ENCODE results near the gene NDUFS6.
"Not testable (repeated sequence)": the region's sequence is repeated elsewhere in the genome, so short reads cannot be mapped to it uniquely, and the experiment has no call there.

The NDUFS6 gene

DNA sequence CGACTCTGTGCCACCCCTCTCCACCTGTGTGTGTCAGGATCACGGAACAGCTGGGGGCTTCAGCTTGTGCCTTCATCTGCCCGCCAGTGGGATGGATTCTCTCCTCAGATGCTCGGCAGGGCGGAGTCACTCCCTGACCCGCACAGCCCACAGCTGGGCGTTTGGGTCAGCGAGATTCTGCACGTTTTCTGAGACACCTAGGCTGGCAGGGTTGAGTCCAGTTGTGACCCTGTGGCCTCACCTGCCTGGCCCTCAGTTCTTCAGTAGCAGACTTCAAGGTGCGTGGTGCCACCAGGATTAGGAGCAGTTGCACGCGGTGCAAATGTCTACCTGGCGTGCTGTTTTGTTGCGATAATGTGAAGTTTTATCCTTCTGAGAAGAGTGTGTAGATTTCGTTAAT lies 5.0 kb downstream of the NDUFS6 start:
- H3K9me3 ChIP-seq (ENCODE audit: control insufficient read depth, low read length) = no peaks in the 10 kb centered on the region
- H3K9ac ChIP-seq (ENCODE audit: low read length) = no peak overlapping the region
- H3K4me3 ChIP-seq (ENCODE audit: low read length) = no peak overlapping the region
- no peaks in the 10 kb centered on the region for H3K27me3 ChIP-seq (ENCODE audit: control insufficient read depth, insufficient read depth, low read length)
- peaks cover 6% of the 10 kb centered on the region for H3K36me3 ChIP-seq (ENCODE audit: control insufficient read depth, insufficient read depth, low read length)
- H3K4me1 ChIP-seq (ENCODE audit: control insufficient read depth, insufficient read depth, low read length) = peaks cover 4% of the 10 kb centered on the region

DNA sequence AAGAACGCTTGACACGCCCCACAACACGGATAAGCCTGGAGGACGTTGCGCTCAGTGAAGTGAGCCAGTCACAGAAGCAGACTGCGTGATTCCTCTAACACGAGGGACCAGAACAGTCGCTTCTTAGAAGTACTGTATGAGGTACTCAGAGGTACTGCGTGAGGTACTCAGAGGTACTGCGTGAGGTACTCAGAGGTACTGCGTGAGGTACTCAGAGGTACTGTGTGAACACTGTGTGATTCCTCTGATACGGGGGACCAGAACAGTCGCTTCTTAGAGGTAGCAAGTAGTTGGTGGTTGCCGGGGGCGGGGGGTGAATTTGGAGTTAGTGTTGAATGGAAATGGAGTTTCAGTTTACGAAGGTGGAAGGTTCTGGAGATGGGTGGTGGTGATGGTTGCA lies 5.8 kb downstream of the NDUFS6 start:
- Histone ChIP-seq H3K36me3 (ENCODE audit: control insufficient read depth, insufficient read depth, low read length) (peaks cover 6% of the 10 kb centered on the region), H3K9me3 (ENCODE audit: control insufficient read depth, low read length) (no peaks in the 10 kb centered on the region), H3K4me1 (ENCODE audit: control insufficient read depth, insufficient read depth, low read length) (peaks cover 2% of the 10 kb centered on the region), H3K9ac (ENCODE audit: low read length) (no peak overlapping the region), H3K27me3 (ENCODE audit: control insufficient read depth, insufficient read depth, low read length) (no peaks in the 10 kb centered on the region), H3K4me3 (ENCODE audit: low read length) (no peak overlapping the region)

DNA sequence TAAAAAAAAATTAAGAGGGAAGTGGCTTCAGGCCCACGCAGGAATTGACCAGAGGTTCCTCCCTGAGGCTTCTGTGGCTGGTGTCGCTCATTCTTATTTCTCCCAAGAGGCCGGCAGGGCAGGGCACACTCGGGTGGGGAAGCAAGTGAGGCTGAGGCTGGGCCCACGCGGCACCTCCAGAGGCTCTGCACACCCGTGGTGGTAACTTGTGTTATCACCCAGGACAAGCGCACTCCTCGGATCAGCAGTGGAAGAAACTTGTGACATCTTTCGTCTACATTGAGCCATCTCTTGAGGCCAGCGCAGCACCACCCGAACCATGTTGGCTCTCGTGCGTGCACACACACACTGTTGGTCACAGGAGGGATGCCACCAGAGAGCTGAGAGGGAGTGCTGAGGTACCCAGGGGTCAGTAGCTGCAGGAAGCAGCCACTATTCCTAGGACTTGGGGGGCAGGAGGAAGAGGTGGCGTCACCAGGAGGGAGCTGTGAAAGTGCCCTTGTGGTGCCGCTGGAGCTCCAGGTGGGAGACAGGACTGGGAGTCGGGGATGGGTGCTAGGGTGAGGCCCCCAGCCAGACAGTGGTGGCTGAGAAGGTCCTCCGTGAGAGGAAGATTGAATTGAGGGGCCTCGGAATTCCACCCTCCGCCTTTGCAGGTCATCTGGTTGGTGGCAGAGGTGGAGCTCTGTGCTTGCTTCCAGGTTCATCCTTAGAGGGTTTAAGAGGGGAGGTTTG lies 6.4 kb downstream of the NDUFS6 start:
- H3K9ac ChIP-seq (ENCODE audit: low read length) = no peak overlapping the region
- no peak overlapping the region for H3K4me3 ChIP-seq (ENCODE audit: low read length)
- H3K27me3 ChIP-seq (ENCODE audit: control insufficient read depth, insufficient read depth, low read length) = no peaks in the 10 kb centered on the region
- no peaks in the 10 kb centered on the region for H3K9me3 ChIP-seq (ENCODE audit: control insufficient read depth, low read length)
- peaks cover 6% of the 10 kb centered on the region for H3K36me3 ChIP-seq (ENCODE audit: control insufficient read depth, insufficient read depth, low read length)
- H3K4me1 ChIP-seq (ENCODE audit: control insufficient read depth, insufficient read depth, low read length) = no peaks in the 10 kb centered on the region

DNA sequence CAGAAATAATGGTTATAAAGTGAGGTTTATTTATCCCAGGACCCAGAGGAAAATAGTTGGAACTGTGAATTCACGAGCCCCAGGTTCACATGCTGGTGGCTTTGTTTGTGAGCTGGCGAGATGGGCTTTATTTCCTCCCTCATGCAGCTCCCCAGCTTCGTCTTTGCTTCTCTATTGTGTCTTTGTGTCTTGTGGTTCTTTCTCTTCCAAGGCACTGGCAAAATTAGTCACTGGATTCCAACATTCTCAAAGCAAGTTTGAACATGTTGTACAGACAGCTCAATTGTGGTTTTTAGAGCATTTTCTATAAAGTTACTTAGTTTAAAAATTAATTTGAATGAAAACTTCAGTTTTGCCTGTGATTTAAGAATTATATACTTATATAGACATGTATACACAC lies 7.2 kb downstream of the NDUFS6 start:
- no peaks in the 10 kb centered on the region for H3K36me3 ChIP-seq (ENCODE audit: control insufficient read depth, insufficient read depth, low read length)
- H3K9me3 ChIP-seq (ENCODE audit: control insufficient read depth, low read length) = no peaks in the 10 kb centered on the region
- H3K4me3 ChIP-seq (ENCODE audit: low read length) = no peak overlapping the region
- no peaks in the 10 kb centered on the region for H3K4me1 ChIP-seq (ENCODE audit: control insufficient read depth, insufficient read depth, low read length)
- H3K27me3 ChIP-seq (ENCODE audit: control insufficient read depth, insufficient read depth, low read length) = no peaks in the 10 kb centered on the region
- no peak overlapping the region for H3K9ac ChIP-seq (ENCODE audit: low read length)

DNA sequence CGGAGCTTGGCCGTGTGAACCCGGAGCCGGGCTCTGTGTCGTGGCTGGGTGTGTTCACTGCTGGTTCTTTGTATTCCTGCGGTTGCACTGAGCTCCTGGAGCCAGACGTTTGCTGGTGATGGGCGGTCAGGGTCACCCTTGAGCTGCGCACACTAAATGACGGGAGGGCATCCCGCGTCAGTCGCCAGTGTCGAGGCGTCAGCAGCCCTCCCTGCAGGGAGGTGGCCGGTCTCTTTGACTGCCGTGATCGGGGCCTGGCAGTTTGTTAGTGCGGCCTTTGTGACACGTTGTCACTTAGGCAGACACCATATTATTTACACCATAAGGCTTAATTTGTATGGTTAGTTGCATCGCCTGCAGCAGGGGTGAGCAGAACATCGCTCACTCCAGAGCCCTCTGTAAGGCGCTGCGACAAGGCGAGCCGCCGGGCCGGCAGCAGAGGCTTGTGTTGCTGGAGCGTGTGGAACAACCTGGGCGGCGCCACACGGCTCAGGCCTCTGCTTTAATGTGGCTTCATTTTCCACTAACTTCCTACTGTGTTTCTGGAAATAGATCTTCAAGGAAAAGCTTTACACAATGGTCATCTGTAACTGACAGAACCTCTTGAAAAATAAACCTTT lies 8.3 kb downstream of the NDUFS6 start:
- H3K36me3 ChIP-seq (ENCODE audit: control insufficient read depth, insufficient read depth, low read length) = peaks cover 5% of the 10 kb centered on the region
- H3K4me3 ChIP-seq (ENCODE audit: low read length) = no peak overlapping the region

DNA sequence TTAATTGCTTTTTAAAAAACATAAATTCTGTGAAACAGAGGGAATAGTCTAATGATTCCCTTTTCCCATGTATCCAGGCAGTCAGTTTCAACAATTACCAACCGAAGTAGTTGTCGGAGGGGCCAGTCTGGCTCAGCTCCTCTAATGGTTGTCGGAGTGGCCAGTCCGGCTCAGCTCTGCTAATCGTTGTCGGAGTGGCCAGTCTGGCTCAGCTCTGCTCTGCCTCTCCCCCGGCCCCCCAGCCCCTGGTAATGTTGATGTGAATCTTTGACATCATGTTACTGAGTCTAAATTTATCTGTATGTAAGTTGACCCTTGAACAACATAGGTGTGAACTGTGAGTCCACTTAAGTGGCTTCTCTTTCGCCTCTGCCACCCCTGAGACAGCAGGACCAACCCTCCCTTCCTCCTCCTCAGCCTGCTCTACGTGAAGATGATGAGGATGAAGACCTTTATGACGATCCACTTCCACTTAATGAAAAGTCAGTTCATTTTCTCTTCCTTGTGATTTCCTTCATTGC lies 9.4 kb downstream of the NDUFS6 start:
- Histone ChIP-seq H3K9me3 (ENCODE audit: control insufficient read depth, low read length) (no peaks in the 10 kb centered on the region), H3K4me3 (ENCODE audit: low read length) (no peak overlapping the region), H3K4me1 (ENCODE audit: control insufficient read depth, insufficient read depth, low read length) (no peaks in the 10 kb centered on the region), H3K36me3 (ENCODE audit: control insufficient read depth, insufficient read depth, low read length) (peaks cover 5% of the 10 kb centered on the region), H3K27me3 (ENCODE audit: control insufficient read depth, insufficient read depth, low read length) (no peaks in the 10 kb centered on the region), H3K9ac (ENCODE audit: low read length) (no peak overlapping the region)

More for the DNA sequence above, 8.3 kb downstream of the NDUFS6 start:
- H3K27me3 ChIP-seq (ENCODE audit: control insufficient read depth, insufficient read depth, low read length) = no peaks in the 10 kb centered on the region
- H3K9me3 ChIP-seq (ENCODE audit: control insufficient read depth, low read length) = no peaks in the 10 kb centered on the region
- no peak overlapping the region for H3K9ac ChIP-seq (ENCODE audit: low read length)
- H3K4me1 ChIP-seq (ENCODE audit: control insufficient read depth, insufficient read depth, low read length) = no peaks in the 10 kb centered on the region

DNA sequence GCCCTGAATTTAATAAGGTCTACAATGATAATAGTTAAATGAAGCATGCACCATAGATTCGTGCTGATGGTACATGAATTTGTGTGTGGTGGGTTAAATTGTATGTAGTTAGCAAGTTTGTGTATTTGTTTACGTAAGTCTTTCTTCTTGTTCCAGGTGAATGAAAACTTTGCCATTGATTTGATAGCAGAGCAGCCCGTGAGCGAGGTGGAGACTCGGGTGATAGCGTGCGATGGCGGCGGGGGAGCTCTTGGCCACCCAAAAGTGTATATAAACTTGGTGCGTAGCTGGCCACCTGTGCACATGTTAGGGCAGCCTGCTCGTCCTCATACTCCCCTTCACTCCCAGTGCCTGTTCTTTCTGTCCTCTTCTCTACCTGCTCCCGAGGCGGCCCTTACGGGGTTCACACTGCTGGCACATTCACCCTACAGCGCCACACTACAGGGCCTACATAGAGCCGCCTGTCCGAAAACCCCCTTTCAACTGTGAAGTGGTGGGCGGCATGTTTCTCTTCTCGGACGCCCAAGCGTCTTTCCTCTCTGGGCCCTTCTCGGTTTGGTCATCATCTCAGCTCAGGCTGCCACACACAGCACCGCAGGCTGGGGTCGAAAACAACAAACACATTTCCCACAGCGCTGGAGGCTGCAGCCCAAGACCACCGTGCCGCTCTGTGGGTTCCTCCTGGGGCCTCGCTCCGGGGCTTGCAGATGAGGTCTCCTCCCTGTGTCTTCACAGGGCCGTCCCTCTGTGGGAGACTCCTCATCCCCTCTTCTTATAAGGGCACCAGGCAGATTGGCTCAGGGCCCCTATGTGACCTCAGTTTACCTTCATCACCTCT lies 13.2 kb downstream of the NDUFS6 start:
- Histone ChIP-seq H3K9me3 (ENCODE audit: control insufficient read depth, low read length) (no peaks in the 10 kb centered on the region), H3K4me3 (ENCODE audit: low read length) (no peak overlapping the region), H3K4me1 (ENCODE audit: control insufficient read depth, insufficient read depth, low read length) (no peaks in the 10 kb centered on the region), H3K9ac (ENCODE audit: low read length) (no peak overlapping the region), H3K27me3 (ENCODE audit: control insufficient read depth, insufficient read depth, low read length) (no peaks in the 10 kb centered on the region), H3K36me3 (ENCODE audit: control insufficient read depth, insufficient read depth, low read length) (peaks cover 11% of the 10 kb centered on the region)

DNA sequence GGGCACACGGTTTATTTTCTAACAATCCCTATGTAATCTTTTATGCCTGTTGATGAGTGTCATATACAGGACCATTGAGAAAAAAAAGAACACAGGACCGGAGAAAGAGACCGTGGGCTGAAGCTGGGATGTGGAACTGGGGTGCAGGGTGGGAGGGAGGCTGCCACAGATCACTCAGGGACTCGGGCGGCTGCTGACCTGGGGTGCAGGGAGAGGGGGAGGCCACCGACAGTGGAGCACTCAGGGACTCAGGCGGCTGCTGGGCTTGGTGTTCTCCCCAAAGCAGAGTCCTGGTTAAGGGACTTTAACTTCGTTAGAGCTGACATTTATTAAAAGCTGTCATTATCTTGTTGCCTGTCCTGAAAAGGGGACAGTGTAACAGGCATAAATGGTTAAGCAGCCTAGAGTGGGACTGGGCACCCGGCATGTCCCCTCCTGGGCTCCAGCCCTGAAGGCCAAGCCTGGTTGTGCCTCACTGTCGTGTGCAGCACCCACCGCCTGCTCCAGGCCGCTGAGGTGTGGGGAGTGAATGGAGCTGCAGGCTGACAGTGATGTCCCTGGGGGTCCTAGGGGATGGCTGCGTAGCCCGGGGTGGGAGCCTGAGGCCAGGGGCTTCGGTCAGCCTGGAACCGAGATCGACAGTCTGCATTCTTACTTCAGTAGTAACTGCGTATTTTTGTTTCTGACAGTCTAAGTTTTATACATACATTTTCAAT lies 14.0 kb downstream of the NDUFS6 start:
- Histone ChIP-seq H3K36me3 (ENCODE audit: control insufficient read depth, insufficient read depth, low read length) (peaks cover 11% of the 10 kb centered on the region), H3K27me3 (ENCODE audit: control insufficient read depth, insufficient read depth, low read length) (no peaks in the 10 kb centered on the region), H3K4me3 (ENCODE audit: low read length) (no peak overlapping the region), H3K9ac (ENCODE audit: low read length) (no peak overlapping the region), H3K9me3 (ENCODE audit: control insufficient read depth, low read length) (no peaks in the 10 kb centered on the region), H3K4me1 (ENCODE audit: control insufficient read depth, insufficient read depth, low read length) (no peaks in the 10 kb centered on the region)

DNA sequence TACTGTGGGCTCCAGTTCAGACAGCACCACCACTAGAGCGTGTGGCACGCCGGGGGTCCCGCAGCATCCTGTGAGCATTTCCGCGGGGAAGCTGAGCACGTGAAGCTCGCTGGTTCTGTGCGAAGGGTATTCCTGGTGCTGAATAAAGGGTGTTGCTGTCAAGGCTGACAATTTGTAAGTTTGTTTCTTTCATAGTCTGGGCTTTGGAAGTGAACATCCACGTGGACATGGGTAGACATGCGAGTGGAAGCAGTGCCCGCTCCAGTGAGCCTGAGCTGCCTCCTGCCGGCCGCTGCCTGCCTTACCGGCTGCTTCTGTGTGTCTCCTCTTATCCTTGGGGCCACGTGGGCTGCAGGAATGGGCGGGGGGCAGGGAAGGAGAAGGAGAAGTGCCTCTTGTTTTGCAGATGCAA lies 14.7 kb downstream of the NDUFS6 start:
- H3K36me3 ChIP-seq (ENCODE audit: control insufficient read depth, insufficient read depth, low read length) = peaks cover 11% of the 10 kb centered on the region
- H3K27me3 ChIP-seq (ENCODE audit: control insufficient read depth, insufficient read depth, low read length) = no peaks in the 10 kb centered on the region
- H3K4me1 ChIP-seq (ENCODE audit: control insufficient read depth, insufficient read depth, low read length) = no peaks in the 10 kb centered on the region
- no peak overlapping the region for H3K4me3 ChIP-seq (ENCODE audit: low read length)
- H3K9me3 ChIP-seq (ENCODE audit: control insufficient read depth, low read length) = no peaks in the 10 kb centered on the region
- H3K9ac ChIP-seq (ENCODE audit: low read length) = no peak overlapping the region

DNA sequence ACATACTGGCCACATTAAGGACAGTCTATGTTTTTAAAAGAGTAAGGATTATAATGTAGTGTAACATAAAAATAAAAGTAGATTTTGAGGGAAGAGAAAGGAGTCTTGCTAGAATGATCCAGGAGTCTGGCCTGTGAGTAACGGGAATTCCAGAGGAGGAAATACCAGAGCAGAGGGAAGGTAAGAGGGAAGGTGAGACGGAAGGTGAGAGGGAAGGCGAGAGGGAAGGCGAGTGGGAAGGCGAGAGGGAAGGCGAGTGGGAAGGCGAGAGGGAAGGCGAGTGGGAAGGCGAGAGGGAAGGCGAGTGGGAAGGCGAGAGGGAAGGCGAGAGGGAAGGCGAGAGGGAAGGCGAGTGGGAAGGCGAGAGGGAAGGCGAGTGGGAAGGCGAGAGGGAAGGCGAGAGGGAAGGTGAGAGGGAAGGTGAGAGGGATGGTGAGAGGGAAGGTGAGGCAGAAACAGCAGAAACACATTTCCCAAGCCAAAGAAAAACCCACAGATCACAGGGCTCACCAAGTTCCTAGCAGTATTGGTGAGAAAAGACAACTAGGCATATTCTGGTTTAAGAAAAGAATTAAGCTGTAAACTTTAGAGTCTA lies 15.4 kb downstream of the NDUFS6 start:
- peaks cover 11% of the 10 kb centered on the region for H3K36me3 ChIP-seq (ENCODE audit: control insufficient read depth, insufficient read depth, low read length)
- H3K9ac ChIP-seq (ENCODE audit: low read length); H3K27me3 ChIP-seq (ENCODE audit: control insufficient read depth, insufficient read depth, low read length); H3K9me3 ChIP-seq (ENCODE audit: control insufficient read depth, low read length); H3K4me1 ChIP-seq (ENCODE audit: control insufficient read depth, insufficient read depth, low read length); H3K4me3 ChIP-seq (ENCODE audit: low read length): not testable (repeated sequence)

DNA sequence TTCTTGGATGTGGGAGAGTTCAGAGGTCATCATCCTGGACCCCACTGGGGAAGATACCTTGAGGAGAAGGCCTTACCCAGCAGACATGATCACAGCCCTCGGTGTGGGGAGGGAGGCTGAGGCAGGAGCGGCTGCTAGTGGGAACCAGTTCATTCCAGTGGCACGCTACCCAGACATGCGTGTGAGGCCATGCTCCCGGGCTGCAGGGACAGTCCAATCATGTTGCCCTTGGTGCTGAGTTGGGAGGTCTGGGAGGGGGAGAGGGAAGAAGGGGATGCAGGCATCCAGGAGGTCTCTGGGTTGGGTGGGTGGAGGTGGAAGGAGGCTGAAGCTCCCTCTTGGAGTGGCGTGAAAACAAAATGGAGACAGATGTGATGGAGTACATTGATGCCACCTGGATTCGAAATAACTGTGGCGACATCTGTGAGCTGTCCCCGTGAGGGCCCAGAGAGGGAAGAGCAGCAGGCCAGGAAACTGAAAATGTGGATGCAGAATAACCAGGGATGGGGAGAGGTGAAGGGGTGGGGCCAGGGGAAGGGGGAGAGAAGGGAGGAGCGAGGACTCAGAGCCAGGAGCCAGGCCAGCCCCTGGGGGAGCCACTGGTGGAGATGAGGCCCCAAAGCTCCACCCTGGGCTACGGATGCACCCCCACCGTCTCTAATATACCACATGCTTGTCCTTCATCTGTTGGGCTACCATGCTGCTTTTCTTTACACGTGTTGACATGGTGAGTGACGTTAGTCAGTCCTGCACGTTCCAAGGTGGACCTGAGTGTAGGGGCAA lies 16.2 kb downstream of the NDUFS6 start:
- no peaks in the 10 kb centered on the region for H3K4me1 ChIP-seq (ENCODE audit: control insufficient read depth, insufficient read depth, low read length)
- H3K27me3 ChIP-seq (ENCODE audit: control insufficient read depth, insufficient read depth, low read length) = no peaks in the 10 kb centered on the region
- H3K36me3 ChIP-seq (ENCODE audit: control insufficient read depth, insufficient read depth, low read length) = peaks cover 11% of the 10 kb centered on the region
- no peak overlapping the region for H3K4me3 ChIP-seq (ENCODE audit: low read length)
- H3K9me3 ChIP-seq (ENCODE audit: control insufficient read depth, low read length) = no peaks in the 10 kb centered on the region
- no peak overlapping the region for H3K9ac ChIP-seq (ENCODE audit: low read length)
